ENCODE results near the gene EXOC6.

Gene EXOC6

DNA sequence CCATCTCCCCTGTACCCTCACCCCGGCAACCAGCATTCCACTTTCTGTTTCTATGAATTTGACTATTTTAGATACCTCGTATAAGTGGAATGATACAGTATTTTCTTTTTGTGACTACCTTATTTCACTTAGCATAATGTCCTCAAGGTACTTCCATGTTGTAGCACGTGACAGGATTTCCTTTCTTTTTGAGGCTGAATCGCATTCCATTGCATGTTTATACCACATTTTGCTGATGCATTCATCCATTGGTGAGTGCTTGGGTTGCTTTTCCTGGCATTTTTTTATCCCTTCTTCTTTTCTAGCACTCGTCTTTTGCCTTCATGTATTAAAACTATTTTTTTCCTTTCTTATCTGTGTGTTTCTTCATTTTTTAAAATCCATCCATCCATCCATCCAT is 22.3 kb upstream of the EXOC6 start:
- TF ChIP-seq GATA2 (IDR thresholded peaks at IDR 0.05; ENCODE audit: low read depth, low read length) = no peak
- TF ChIP-seq GATA3 (IDR thresholded peaks at IDR 0.05; ENCODE audit: low read depth, low read length) = no peak

DNA sequence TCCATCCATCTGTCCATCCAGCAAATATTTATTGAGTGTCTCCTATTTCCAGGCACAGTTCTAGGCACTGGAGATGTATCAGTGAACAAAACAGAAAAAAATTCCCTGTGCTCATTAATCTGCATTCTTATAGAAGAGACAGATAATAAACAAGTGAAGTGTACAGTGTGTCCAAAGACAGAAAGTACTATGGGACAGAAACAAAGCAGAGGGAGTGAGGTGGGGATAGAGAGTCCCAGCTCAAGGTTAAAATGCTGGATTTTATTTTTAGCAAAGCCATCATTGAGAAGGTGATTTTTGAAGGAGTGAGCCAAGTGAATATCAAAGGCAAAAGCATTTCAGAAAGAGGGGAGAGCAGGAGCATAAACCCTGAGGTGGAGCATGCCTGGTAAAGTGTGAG is 21.8 kb upstream of the EXOC6 start:
- no peak for TF ChIP-seq GATA3 (IDR thresholded peaks at IDR 0.05; ENCODE audit: low read depth, low read length)
- no peak for TF ChIP-seq GATA2 (IDR thresholded peaks at IDR 0.05; ENCODE audit: low read depth, low read length)

DNA sequence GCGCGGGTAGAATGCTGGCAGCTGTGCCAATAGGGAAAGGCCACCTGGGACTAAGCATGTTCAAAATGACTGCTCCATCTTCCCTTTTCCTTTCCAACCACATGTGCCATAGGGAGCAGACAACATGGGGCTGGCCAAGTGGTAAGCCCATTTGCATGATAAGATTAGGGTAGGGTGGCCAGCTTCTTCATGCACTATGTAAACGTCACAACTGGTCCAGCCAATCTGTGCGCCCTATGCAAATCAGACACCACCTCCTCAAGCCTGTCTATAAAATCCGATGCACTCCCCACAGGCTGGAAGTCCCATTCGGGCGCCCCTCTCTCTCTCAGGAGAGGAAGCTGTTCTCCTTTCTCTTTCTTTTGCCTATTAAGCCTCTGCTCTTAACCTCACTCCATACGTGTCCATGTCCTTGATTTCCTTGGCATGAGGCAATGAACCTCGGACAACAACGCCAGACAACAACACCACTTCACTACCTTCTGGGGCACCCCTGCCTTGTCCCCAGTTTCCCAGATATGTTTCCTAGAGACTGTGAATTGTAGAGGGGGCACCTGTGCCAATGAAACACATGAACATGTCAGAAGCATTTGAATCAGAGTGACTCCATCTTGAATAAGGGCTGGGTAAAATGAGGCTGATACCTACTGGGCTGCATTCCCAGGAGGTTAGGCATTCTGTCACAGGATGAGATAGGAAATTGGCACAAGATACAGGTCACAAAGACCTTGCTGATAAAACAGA is 19.1 kb upstream of the EXOC6 start:
- no peak for TF ChIP-seq GATA3 (IDR thresholded peaks at IDR 0.05; ENCODE audit: low read depth, low read length)
- no peak for TF ChIP-seq GATA2 (IDR thresholded peaks at IDR 0.05; ENCODE audit: low read depth, low read length)

DNA sequence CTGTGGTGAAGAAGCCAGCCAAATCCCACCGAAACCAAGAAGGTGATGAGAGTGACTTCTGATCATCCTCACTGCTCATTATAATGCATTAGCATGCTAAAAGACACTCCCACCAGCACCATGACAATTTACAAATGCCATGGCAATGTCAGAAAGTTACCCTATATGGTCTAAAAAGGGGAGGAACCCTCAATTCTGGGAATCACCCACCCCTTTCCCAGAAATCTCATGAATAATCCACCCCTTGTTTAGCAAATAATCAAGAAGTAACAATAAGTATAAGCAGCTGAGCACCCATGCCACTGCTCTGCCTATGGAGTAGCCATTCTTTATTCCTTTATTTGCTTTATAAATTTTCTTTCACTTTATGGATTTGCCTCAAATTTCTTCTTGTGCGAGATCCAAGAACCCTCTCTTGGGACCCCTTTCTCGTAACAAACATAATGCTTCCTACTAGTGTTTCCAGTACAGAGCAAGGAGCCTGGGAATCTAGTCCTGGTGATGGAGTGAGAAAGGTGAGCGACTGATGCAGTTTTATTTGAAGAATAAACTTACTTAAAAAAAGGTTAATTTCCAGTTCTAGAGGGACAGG is 18.4 kb upstream of the EXOC6 start:
- no peak for TF ChIP-seq GATA2 (IDR thresholded peaks at IDR 0.05; ENCODE audit: low read depth, low read length)
- TF ChIP-seq GATA3 (IDR thresholded peaks at IDR 0.05; ENCODE audit: low read depth, low read length) = no peak

DNA sequence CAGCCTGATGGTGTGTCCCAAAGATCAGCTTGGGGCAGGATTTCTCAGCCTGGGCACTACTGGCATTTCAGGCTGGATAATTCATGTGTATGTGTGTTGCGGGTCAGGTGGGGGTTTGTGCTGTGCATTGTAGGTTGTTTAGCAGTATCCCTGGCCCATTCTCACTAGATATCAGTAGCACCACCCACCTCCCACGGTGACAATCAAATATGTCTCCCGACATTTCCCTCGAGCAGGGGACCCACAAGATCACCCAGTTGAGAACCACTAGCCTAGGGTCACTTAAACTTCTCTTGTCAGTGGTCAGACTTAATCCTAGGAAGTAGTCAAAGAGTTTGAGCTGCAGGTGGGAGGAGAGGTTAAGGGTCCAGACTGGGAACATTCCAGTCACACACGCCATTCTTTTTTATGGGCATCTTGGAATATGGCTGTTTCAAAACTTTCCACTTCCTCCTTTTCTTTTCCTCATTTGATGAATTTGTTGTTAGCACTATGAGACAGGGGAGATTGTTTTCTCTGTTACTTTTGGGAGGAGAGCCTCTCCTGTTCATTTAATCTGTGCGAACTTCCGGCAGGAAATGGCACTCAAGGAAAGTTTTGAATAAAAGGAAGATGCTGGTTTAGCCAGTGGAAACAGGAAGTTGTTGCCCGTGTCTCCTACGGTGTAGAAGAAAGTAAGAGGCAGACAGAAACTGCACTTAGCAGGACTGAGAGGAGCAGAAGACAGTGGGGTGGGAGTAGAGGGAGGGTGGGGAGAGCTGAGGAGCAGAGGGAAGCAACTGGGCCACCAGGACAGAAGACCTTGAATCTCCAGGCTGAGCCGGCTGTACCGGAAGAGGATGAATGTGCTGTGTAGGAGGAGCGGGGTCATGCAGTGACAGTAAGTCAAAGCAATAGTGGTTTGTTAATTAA is 17.6 kb upstream of the EXOC6 start:
- no peak for TF ChIP-seq GATA2 (IDR thresholded peaks at IDR 0.05; ENCODE audit: low read depth, low read length)
- no peak for TF ChIP-seq GATA3 (IDR thresholded peaks at IDR 0.05; ENCODE audit: low read depth, low read length)

DNA sequence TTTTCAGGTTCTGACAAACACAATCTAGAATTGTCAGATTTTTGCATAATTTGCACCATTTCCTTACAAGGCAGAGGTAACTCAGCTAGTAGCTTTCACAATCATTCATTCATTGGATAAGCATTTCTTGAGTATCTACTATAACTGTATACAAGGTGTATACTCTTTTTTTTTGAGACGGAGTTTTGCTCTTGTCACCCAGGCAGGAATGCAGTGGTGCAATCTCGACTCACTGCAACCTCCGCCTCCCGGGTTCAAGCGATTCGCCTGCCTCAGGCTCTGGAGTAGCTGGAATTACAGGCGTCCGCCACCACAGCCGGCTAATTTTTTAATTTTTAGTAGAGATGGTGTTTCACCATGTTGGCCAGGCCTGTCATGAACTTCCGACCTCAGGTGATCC is 16.2 kb upstream of the EXOC6 start:
- TF ChIP-seq GATA2 (IDR thresholded peaks at IDR 0.05; ENCODE audit: low read depth, low read length) (no peak), GATA3 (IDR thresholded peaks at IDR 0.05; ENCODE audit: low read depth, low read length) (no peak)

DNA sequence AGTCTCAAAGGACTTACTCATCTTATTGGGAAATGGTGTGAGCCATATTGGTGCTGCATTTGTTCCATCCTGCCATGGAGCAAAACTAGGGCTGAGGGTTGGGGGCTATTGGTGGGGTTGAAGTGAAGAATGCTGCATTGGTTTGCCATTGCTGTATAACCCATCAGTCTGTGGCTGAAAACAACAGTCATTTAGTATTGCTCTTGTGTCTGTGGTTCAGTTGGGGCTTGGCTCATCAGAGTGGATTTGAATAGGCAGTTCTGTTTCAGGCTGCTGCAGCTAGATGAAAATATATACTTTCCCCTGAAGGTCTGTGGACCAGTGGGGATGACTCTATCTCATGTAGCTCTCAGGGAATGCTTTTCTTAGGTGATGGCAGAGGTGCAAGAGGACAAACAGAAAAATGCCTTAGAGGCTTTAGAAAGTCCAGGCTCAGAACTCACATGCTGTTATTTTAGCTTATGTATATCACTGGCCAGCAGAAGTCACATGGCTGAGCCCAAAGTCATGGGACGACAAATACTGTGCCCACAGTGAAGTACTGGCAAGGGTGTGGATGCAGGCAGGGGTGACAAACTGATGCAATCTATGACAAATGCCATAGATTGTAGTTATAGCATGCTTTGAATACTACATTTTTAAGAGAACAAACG is 15.2 kb upstream of the EXOC6 start:
- no peak for TF ChIP-seq GATA2 (IDR thresholded peaks at IDR 0.05; ENCODE audit: low read depth, low read length)
- no peak for TF ChIP-seq GATA3 (IDR thresholded peaks at IDR 0.05; ENCODE audit: low read depth, low read length)

DNA sequence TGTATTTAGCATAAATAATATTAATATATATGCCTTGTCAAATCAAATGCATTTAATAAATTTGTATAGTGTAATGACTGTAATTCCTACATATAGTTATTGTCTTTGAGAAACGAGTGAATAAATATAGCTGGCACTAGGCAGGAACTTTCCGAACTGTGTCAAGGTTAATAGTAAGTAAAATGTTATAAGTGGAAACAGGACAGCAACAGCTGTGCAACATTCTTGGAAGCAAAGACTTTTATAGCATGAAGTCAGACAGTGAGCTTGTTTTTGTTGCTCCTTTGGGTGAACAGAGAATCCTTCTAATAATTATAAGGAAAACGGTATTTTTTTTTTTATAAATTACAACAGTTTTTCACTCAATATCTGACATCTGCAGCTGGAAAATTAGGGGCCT is 14.0 kb upstream of the EXOC6 start:
- TF ChIP-seq GATA2 (IDR thresholded peaks at IDR 0.05; ENCODE audit: low read depth, low read length) (no peak), GATA3 (IDR thresholded peaks at IDR 0.05; ENCODE audit: low read depth, low read length) (no peak)

DNA sequence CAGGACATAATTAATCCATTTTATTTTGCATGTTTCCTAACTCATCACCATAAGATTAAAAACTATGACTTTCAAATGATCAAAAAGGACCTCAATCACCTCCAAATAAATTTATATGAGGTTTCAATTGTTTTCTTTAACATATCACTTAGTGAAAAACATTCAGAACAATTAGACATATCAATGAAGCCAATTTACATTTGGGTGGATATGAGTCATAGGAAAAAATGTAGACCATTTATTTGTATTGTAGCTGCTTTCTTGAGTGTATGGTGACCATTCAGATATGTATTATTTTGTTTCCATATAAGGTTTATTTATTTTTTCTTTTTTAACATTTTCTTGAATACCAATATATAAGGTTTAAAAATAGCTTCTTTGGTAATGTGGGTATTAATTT is 13.3 kb upstream of the EXOC6 start:
- no peak for TF ChIP-seq GATA2 (IDR thresholded peaks at IDR 0.05; ENCODE audit: low read depth, low read length)

DNA sequence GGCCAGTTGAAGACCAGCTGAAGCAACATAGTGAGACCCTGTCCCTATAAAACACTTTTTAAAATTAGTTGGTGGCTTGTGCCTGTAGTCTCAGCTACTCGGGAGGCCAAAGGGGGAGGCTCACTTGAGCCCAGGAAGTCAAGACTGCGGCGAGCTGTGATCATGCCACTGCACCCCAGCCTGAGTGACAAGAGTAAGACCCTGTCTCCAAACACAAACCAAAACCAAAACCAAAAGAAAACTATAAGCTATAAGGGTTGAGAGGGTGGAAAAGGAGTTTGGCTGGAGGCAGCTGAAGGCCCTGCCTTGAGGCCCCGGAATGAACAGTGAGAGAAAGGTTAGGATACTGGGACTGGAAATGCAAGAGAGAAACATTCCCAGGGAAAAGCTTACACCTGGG is 10.9 kb upstream of the EXOC6 start:
- TF ChIP-seq GATA2 (IDR thresholded peaks at IDR 0.05; ENCODE audit: low read depth, low read length) (no peak), GATA3 (IDR thresholded peaks at IDR 0.05; ENCODE audit: low read depth, low read length) (no peak)

DNA sequence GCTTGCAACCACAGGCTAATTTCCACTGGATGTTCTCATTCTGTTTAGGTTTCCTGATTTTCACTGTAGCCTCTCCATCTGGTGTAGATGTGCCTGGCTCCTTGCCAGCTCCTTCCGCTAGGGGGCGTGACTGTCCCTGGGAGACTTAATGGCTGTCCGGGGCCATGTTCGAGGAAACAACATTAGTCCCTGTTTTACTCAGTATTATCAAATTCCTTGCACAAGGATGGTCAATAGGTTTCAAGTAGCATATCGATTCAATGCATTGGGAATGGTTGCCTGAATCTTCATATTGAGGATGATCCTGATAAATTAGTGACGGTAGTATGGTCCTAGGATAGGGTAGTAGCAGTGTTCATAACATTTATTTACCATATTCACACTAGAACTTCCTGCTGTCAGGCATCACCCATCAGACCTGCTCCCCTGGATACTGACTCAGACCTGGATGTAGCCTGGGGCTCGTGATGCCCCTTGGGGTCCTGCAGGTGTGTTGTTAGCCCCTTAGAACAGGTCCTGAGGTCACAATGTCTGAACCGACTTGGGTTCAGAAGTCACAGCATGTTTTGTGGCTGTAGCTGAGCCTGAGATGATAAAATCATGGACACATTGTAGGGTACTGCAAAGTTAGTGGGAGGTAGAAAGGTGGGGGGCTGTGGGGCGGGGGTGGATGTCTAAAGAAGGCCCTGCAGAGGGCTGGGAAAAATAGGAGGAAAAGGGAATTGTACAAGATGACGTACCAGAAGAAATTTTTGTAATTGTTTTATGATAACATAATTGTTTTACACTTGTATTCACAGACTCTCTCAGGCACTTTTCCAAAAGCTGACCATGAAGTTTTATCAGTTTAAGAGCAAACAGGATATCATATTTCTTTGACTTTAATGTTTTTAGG is 8.9 kb upstream of the EXOC6 start:
- TF ChIP-seq GATA3 (IDR thresholded peaks at IDR 0.05; ENCODE audit: low read depth, low read length) (no peak), GATA2 (IDR thresholded peaks at IDR 0.05; ENCODE audit: low read depth, low read length) (no peak)

DNA sequence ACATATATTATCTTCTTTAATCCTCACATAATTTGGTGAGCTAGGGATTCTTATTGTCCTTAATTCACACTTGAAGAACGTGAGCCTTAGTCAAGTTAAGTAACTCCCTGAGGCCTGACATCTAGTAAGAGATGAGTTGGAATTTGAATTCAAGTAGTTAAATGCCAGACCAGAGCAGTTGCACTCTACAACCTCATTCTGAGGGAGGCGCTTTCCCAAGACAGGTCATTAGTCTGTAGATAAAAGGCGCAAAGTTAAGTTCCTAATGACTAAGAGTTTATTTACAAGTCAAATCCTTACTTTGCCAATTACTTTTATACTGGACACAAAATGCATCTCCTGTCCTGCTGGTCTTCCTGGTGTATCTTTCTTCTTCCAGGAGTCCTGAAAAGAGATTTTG is 3.6 kb upstream of the EXOC6 start:
- no peak for TF ChIP-seq GATA2 (IDR thresholded peaks at IDR 0.05; ENCODE audit: low read depth, low read length)
- no peak for TF ChIP-seq GATA3 (IDR thresholded peaks at IDR 0.05; ENCODE audit: low read depth, low read length)

DNA sequence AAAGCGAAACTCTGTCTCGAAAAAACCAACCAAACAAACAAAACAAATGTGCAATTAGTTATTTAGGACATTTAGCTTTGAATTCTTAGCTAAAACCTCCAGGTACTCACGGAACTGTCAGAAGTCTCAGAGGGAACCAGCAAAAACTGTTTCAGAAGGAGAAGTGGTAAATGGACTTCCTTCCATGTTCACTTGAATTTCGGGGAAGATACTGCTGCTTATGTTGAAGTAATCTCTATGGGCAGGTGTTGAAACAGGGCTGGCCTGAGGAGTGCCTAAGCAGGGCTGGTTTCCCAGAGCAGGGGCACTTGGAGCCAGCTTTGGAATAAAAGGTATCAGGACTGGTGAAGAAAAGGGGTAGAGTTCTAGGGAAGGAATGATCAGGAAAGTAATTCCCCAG is 2.4 kb upstream of the EXOC6 start:
- TF ChIP-seq GATA3 (IDR thresholded peaks at IDR 0.05; ENCODE audit: low read depth, low read length) = no peak
- TF ChIP-seq GATA2 (IDR thresholded peaks at IDR 0.05; ENCODE audit: low read depth, low read length) = no peak
